ENCODE results near the gene RBM26.
"Not testable (repeated sequence)": the region's sequence is repeated elsewhere in the genome, so short reads cannot be mapped to it uniquely, and the experiment has no call there.

RBM26 gene

DNA sequence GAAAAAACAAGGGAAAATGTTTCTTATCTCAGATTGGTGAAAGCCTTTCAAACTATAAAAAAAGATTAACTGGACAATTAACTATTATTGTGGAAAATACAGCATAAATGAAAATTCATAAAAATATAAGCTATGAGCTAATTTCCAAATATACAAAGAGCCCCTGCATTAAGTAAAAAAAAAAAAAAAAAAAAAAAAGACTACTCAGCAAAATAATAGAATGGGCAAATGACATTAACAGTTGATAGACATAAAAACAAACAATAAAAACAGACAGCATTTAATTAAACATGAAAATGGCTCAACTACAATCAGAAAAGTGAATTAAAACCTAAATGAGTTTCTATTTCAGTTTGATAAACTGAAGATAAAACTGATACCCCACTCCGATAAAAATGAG is 77.5 kb downstream of the RBM26 start:
- DNase-seq (ENCODE audit: low read depth, low spot score), result no peak

DNA sequence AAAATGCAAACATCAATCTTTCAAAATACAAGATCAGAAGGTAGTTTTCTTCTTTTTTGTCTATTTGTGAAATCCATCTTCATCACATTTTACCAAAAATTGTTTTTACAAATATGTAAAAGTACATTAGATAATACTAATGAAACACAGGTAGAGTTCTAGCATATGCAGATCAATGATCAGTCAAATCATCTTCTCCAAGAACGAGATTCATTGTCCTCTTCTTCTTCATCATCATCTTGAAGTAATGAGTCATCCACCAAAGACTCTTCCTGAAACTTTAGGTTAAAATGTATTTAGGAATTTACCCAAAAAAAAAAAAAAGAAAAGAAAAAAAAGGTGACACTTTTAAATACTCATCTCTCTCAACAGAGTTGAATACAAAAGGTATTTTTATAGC is 85.6 kb downstream of the RBM26 start:
- DNase-seq (ENCODE audit: low read depth, low spot score), result no peak

GRCh38 chr13:79318664-79319063 is 87.4 kb downstream of the RBM26 start:
- no peak for DNase-seq (ENCODE audit: low read depth, low spot score)

- no peak for DNase-seq (ENCODE audit: low read depth, low spot score)
Measured at GRCh38 chr13:79317856-79318255, 88.2 kb downstream of the RBM26 start.

- no peak for DNase-seq (ENCODE audit: low read depth, low spot score)
Measured at GRCh38 chr13:79314652-79315051, 91.4 kb downstream of the RBM26 start.

DNA sequence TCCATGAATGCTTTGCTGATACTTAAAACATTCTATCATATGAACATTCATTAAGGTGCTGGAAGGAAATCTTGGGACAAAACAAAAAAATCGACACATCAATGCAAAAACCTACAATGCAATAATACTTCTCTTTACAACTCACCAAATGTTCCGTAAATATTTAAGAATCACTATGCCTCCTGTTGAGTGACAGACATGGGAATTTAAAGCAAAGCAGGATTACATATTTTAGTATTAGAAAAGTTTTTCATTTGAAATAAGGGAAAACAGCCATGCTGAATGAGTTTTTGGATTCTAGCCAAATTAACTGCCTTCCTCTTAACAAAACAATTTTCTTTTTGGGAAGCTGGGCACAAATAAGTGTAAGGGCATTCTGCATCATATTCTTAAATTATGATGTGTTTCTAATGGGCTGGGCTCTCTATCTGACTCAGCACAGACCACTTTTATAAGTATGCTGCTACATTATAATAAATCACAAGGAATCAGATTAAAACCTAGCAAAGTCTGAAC is 93.7 kb downstream of the RBM26 start:
- DNase-seq (ENCODE audit: low read depth, low spot score), result no peak

GRCh38 chr13:79311386-79311785 is 94.7 kb downstream of the RBM26 start:
- no peak for DNase-seq (ENCODE audit: low read depth, low spot score)

- no peak for DNase-seq (ENCODE audit: low read depth, low spot score)
Measured at GRCh38 chr13:79309690-79310089, 96.4 kb downstream of the RBM26 start.

GRCh38 chr13:79307866-79308298 is 98.2 kb downstream of the RBM26 start:
- no peak for DNase-seq (ENCODE audit: low read depth, low spot score)

GRCh38 chr13:79307433-79307861 is 98.6 kb downstream of the RBM26 start:
- no peak for DNase-seq (ENCODE audit: low read depth, low spot score)

DNA sequence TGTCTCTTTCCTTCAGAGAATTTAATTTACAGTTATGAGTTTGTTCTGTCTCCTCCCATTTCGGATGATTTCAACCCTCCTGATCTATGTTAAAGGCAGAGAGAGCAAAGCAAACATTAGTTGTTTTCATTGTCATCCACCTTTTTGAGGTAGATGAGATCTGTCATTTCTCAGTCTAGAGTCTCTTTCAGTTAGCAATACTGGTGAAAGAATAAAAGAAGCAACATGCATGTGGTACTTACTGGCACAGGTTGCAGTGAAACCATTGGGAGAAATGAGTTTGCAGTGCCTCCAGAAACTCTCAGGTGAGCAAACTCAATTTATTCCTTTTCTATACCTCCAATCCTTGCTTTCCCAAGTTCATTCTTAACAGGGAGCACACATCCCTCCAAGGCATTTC is 99.4 kb downstream of the RBM26 start:
- no peak for DNase-seq (ENCODE audit: low read depth, low spot score)

GRCh38 chr13:79297128-79297527 is 108.9 kb downstream of the RBM26 start:
- DNase-seq (ENCODE audit: low read depth, low spot score), result no peak

DNA sequence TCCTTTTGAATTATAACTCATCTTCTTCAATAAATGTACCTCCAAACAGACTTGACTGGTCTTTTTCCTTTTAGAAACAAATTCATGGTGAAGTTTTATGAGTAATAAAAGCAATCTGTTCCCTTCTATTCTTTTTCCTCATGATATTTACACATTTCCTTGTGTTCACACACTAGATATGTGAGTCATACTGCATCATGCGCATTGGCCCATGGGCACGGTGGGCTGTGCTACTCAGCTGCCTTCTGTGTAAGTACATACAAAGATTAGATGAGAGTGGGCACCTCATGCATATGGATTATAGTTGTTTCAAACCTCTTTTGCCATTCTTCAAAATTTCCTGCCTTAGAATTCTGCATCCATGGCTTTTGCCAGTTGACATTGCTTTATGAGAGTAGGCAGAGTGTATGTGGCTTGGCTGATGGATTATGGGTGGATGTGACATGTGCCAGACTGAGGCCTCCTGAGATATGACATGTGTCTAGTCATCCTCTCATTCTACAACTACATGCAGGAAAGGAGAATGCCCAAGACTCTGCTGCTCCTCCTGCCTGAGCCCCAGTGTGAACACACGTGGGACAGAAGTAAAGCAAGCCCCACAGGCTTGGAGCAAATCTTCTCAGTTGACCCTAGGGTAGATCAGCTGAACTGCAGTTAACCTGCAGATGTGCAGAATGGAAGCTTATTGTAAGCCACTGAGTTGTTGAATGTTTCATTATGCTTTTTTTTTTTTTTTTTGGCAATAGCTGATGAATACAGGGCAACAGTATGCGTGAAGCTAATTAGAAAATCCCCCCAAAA is 109.9 kb downstream of the RBM26 start:
- DNase-seq (ENCODE audit: low read depth, low spot score), result no peak

GRCh38 chr13:79290595-79291244 is 115.3 kb downstream of the RBM26 start:
- no peak for DNase-seq (ENCODE audit: low read depth, low spot score)

GRCh38 chr13:79289571-79289970 is 116.5 kb downstream of the RBM26 start:
- no peak for DNase-seq (ENCODE audit: low read depth, low spot score)

GRCh38 chr13:79287939-79288795 is 117.9 kb downstream of the RBM26 start:
- DNase-seq (ENCODE audit: low read depth, low spot score), result peak; percentile 63

GRCh38 chr13:79285159-79285558 is 120.9 kb downstream of the RBM26 start:
- no peak for DNase-seq (ENCODE audit: low read depth, low spot score)

GRCh38 chr13:79283742-79284141 is 122.3 kb downstream of the RBM26 start:
- no peak for DNase-seq (ENCODE audit: low read depth, low spot score)

- no peak for DNase-seq (ENCODE audit: low read depth, low spot score)
Measured at GRCh38 chr13:79282976-79283375, 123.1 kb downstream of the RBM26 start.

GRCh38 chr13:79282508-79282907 is 123.5 kb downstream of the RBM26 start:
- no peak for DNase-seq (ENCODE audit: low read depth, low spot score)

DNA sequence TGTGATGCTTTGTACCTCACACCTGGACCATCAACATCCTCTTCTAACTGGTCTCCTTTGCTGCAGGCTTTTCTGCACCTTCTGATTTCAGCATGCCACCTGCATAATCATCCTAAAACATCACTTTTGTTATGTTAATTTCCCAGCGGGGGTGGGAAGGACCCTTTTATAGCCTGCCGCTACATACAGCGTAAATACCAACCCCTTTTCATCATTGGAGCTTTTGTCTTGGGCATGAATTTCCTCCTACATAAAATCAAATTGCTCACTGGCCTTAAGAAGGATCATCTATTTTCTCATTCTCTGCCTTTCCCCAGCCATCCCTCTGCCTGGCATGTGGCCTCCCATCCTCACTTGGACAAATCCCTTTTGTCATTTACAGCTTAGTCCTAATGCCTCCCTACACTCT is 124.7 kb downstream of the RBM26 start:
- DNase-seq (ENCODE audit: low read depth, low spot score), result peak; percentile 89

DNA sequence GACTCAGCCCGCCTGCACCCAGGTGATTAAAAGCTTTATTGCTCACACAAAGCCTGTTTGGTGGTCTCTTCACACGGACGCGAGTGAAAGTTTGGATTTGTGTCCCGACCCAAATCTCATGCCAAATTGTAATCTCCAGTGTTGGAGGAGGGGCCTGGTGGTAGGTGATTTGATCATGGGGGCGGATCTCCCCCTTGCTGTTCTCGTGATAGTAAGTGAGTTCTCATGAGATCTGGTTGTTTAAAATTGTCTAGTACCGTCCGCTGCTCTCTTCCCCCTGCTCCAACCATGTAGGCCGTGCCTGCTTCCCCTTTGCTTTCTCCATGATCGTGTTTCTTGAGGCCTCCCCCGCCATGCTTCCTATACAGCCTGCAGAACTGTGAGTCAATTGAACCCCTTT is 126.3 kb downstream of the RBM26 start:
- not testable (repeated sequence) for DNase-seq (ENCODE audit: low read depth, low spot score)

All from iPS DF 19.7 (cell line).